ENCODE measurements around the gene SLC25A11. TPM values are rescaled to one million over a fixed set of nuclear protein-coding genes. Genes with fewer than 3 reads are reported as not detected.

SLC25A11 gene
- total RNA-seq, 3 donors from 2014 or later, result 38.8 to 48.5 (median 42.6) TPM

DNA sequence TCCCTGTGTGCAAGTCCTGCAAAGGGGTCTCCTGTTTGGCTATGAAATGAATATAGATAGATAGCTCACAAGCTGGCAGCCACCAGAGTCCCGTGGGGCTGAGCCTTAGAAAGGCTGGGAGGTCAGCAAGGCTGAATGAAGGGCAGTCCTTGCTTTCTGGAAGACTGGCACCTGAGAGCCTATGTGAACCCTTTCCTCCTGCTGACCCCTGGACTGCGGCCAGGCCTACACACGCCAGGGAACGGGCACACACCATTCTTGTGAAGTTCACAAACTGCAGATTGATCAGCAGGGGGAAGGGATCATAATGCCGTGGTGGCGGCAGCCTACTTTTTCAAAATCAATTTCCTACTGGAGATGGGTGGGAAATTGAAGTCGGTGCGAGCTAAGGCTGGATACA, 41.5 kb downstream of the SLC25A11 start:
- TF ChIP-seq, protein P1, sequence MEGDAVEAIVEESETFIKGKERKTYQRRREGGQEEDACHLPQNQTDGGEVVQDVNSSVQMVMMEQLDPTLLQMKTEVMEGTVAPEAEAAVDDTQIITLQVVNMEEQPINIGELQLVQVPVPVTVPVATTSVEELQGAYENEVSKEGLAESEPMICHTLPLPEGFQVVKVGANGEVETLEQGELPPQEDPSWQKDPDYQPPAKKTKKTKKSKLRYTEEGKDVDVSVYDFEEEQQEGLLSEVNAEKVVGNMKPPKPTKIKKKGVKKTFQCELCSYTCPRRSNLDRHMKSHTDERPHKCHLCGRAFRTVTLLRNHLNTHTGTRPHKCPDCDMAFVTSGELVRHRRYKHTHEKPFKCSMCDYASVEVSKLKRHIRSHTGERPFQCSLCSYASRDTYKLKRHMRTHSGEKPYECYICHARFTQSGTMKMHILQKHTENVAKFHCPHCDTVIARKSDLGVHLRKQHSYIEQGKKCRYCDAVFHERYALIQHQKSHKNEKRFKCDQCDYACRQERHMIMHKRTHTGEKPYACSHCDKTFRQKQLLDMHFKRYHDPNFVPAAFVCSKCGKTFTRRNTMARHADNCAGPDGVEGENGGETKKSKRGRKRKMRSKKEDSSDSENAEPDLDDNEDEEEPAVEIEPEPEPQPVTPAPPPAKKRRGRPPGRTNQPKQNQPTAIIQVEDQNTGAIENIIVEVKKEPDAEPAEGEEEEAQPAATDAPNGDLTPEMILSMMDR (IDR thresholded peaks at IDR 0.05), result no peak
- TF ChIP-seq POLR2A (IDR thresholded peaks at IDR 0.05) (no peak), POLR2AphosphoS5 (IDR thresholded peaks at IDR 0.05) (no peak)
- Histone ChIP-seq H3K27ac (peak overlapping the region; percentile 15 to 91), H3K27me3 (no peaks in the 10 kb centered on the region), H3K9me3 (no peaks in the 10 kb centered on the region), H3K36me3 (peaks cover 6% of the 10 kb centered on the region), H3K4me1 (peaks cover 0 to 3% of the 10 kb centered on the region in 2 donors), H3K4me3 (peak overlapping the region in 2 of 3 donors; percentile 67 to 73)
- intact Hi-C loops (cut with DNase I; ENCODE audit: low total_unique reads), result no loop called here
- no peak for DNase-seq (ENCODE audit: low spot score in 2 of 2)

DNA sequence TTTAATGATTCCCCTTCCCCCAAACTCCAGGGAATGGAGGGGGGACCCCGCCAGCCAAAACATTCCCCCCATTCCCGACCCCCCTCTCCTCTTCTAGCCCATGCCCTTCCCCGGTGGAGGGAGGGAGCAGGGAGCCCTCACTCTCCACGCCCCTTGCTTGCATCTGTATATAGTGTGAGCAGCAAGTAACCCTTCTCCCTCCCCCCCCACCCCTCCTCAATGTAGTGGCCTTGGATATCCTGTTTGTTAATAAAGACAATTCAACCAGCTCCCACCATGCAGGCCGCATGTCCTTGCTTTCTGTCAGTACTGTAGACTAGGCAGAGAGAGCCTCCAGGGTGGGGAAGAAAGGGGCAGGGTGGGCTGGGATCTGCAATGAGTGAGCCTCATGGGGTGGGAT, 42.1 kb downstream of the SLC25A11 start:
- H3K27ac ChIP-seq, result peak overlapping the region in 1 of 2 donors; percentile 15
- intact Hi-C loops (cut with DNase I; ENCODE audit: low total_unique reads), result no loop called here
- H3K4me1 ChIP-seq, result peaks cover 0 to under 1% of the 10 kb centered on the region in 2 donors
- no peaks in the 10 kb centered on the region for H3K9me3 ChIP-seq
- TF ChIP-seq, protein P1 (IDR thresholded peaks at IDR 0.05), result no peak
- TF ChIP-seq POLR2A (IDR thresholded peaks at IDR 0.05) (no peak), POLR2AphosphoS5 (IDR thresholded peaks at IDR 0.05) (no peak)
- H3K27me3 ChIP-seq, result no peaks in the 10 kb centered on the region
- peaks cover 6% of the 10 kb centered on the region for H3K36me3 ChIP-seq
- no peak for DNase-seq (ENCODE audit: low spot score in 2 of 2)
- no peak overlapping the region for H3K4me3 ChIP-seq

DNA sequence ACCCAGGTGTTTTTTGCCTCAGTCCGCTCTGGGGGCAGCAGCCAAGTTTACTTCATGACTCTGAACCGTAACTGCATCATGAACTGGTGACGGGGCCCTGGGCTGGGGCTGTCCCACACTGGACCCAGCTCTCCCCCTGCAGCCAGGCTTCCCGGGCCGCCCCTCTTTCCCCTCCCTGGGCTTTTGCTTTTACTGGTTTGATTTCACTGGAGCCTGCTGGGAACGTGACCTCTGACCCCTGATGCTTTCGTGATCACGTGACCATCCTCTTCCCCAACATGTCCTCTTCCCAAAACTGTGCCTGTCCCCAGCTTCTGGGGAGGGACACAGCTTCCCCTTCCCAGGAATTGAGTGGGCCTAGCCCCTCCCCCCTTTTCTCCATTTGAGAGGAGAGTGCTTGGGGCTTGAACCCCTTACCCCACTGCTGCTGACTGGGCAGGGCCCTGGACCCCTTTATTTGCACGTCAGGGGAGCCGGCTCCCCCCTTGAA, 42.6 kb downstream of the SLC25A11 start:
- Histone ChIP-seq H3K9me3 (no peaks in the 10 kb centered on the region), H3K27me3 (no peaks in the 10 kb centered on the region), H3K27ac (no peak overlapping the region), H3K36me3 (peaks cover 6% of the 10 kb centered on the region), H3K4me3 (no peak overlapping the region), H3K4me1 (no peaks in the 10 kb centered on the region)
- DNase-seq (ENCODE audit: low spot score in 2 of 2), result no peak
- intact Hi-C loops (cut with DNase I; ENCODE audit: low total_unique reads), result no loop called here
- TF ChIP-seq, protein P1 (IDR thresholded peaks at IDR 0.05), result no peak
- TF ChIP-seq POLR2AphosphoS5 (IDR thresholded peaks at IDR 0.05) (no peak), POLR2A (IDR thresholded peaks at IDR 0.05) (no peak)

DNA sequence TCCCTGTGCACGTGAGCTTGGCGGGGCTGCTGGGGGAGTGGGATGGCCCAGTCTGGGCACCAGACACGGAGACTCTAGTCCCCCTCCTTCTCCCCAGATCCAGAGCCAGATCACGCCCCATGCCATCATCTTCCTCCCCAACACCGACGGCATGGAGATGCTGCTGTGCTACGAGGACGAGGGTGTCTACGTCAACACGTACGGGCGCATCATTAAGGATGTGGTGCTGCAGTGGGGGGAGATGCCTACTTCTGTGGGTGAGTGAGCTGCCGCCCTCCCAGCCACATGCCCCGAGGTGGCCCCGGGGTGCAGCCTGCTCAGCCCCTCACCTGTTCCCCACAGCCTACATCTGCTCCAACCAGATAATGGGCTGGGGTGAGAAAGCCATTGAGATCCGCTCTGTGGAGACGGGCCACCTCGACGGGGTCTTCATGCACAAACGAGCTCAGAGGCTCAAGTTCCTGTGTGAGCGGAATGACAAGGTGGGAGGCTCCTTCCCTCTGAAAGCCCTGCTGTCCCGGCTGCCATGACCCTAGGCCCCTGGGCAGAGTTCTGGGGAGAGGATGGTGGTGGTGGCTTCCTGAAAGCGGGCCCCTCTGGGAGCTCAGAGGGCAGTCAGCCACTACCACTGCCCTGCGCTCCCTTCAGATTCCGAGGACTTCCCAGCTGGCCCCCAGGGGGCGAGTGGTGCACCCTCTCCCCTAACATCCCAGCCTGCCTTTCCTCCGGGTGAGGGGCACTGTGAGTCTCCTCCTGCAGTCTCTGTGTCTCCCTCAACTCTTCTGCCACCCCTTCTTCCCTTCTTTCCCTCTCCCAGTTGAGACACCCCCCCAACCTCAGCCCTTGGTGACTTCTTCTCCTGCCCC, 43.3 kb downstream of the SLC25A11 start:
- TF ChIP-seq POLR2AphosphoS5 (IDR thresholded peaks at IDR 0.05), result no peak
- TF ChIP-seq POLR2A (IDR thresholded peaks at IDR 0.05), result no peak
- TF ChIP-seq, protein P1 (IDR thresholded peaks at IDR 0.05), result no peak
- intact Hi-C loops (cut with DNase I; ENCODE audit: low total_unique reads), result no loop called here
- peak overlapping the region in 1 of 2 donors; percentile 1 for H3K27ac ChIP-seq
- DNase-seq (ENCODE audit: low spot score in 2 of 2), result no peak
- no peaks in the 10 kb centered on the region for H3K9me3 ChIP-seq
- H3K4me1 ChIP-seq, result no peaks in the 10 kb centered on the region
- H3K36me3 ChIP-seq, result peaks cover 6% of the 10 kb centered on the region
- H3K4me3 ChIP-seq, result no peak overlapping the region
- H3K27me3 ChIP-seq, result no peaks in the 10 kb centered on the region

DNA sequence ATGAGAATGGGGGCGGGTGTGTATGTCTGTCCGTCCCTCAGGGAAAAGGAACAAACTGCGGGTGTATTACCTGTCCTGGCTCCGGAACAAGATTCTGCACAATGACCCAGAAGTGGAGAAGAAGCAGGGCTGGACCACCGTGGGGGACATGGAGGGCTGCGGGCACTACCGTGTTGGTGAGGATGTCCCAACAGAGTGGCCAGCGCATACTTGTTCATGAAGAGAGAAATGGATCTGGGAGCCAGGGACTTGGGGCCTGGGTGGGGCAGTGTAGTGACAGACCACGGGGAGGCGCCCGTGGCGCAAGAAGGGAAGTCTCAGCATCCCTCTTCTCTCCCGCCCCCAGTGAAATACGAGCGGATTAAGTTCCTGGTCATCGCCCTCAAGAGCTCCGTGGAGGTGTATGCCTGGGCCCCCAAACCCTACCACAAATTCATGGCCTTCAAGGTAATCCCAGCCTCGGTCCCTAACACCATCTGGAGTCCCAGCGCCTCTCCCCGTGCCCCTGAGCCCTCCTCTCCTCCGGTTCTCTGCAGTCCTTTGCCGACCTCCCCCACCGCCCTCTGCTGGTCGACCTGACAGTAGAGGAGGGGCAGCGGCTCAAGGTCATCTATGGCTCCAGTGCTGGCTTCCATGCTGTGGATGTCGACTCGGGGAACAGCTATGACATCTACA, 44.1 kb downstream of the SLC25A11 start:
- no peak overlapping the region for H3K27ac ChIP-seq
- intact Hi-C loops (cut with DNase I; ENCODE audit: low total_unique reads), result no loop called here
- no peaks in the 10 kb centered on the region for H3K9me3 ChIP-seq
- no peak overlapping the region for H3K4me3 ChIP-seq
- DNase-seq (ENCODE audit: low spot score in 2 of 2), result no peak
- no peaks in the 10 kb centered on the region for H3K27me3 ChIP-seq
- H3K36me3 ChIP-seq, result peaks cover 10% of the 10 kb centered on the region
- H3K4me1 ChIP-seq, result no peaks in the 10 kb centered on the region
- TF ChIP-seq POLR2A (IDR thresholded peaks at IDR 0.05) (no peak), POLR2AphosphoS5 (IDR thresholded peaks at IDR 0.05) (no peak)
- TF ChIP-seq, protein P1 (IDR thresholded peaks at IDR 0.05), result no peak
